HepG2 (cell line): ENCODE results near the gene ZCCHC3. TPM values are rescaled to one million over a fixed set of nuclear protein-coding genes. Genes with fewer than 3 reads are reported as not detected.

ENCODE experiments used
- GATAD2A ChIP-seq: IDR thresholded peaks from 2 replicates; pipeline ENCODE4 v1.6.1; 2016
- HOXA3 ChIP-seq: sonication (generic); formaldehyde crosslinking; IDR thresholded peaks from 2 replicates; pipeline ENCODE4 v1.5.0; 2020; ENCODE audit warnings: missing genetic modification reagents
- MAF1 ChIP-seq: sonication (generic); formaldehyde crosslinking; IDR thresholded peaks from 2 replicates; pipeline ENCODE4 v1.5.0; 2020; ENCODE audit warnings: missing genetic modification reagents, borderline replicate concordance
- PATZ1 ChIP-seq: sonication (generic); formaldehyde crosslinking; IDR thresholded peaks from 2 replicates; pipeline ENCODE4 v1.4.0; 2020; ENCODE audit warnings: missing genetic modification reagents
- POGZ ChIP-seq: sonication (generic); formaldehyde crosslinking; IDR thresholded peaks from 2 replicates; pipeline ENCODE4 v1.4.0; 2020; ENCODE audit warnings: mild to moderate bottlenecking, missing genetic modification reagents
- SIN3B ChIP-seq: fragments of 150-350 bp; IDR thresholded peaks from 2 replicates; pipeline ENCODE4 v1.6.1; 2014; ENCODE audit warnings: low read length
- TRIM22 ChIP-seq: fragments of 450-650 bp; IDR thresholded peaks from 2 replicates; pipeline ENCODE4 v1.6.1; 2017
- USF2 ChIP-seq, 2 experiments: sonication (generic) in 1 of 2; formaldehyde crosslinking in 1 of 2; IDR thresholded peaks; 2 replicates each; pipeline versions ENCODE4 v1.5.1 to v1.6.1; 2011 to 2020; ENCODE audit warnings: borderline replicate concordance in 1 of 2, low read depth in 1 of 2, low read length in 1 of 2, mild to moderate bottlenecking in 1 of 2, missing genetic modification reagents in 1 of 2, moderate library complexity in 1 of 2
- ZBTB4 ChIP-seq: sonication (generic); formaldehyde crosslinking; IDR thresholded peaks from 2 replicates; pipeline ENCODE4 v1.4.0; 2020; ENCODE audit warnings: missing genetic modification reagents, mild to moderate bottlenecking, borderline replicate concordance
- ZNF263 ChIP-seq: sonication (generic); formaldehyde crosslinking; IDR thresholded peaks from 2 replicates; pipeline ENCODE4 v1.4.0; 2020; ENCODE audit warnings: missing genetic modification reagents
- ZNF598 ChIP-seq: sonication (generic); formaldehyde crosslinking; IDR thresholded peaks from 2 replicates; pipeline ENCODE4 v1.5.1; 2020; ENCODE audit warnings: mild to moderate bottlenecking, missing genetic modification reagents, borderline replicate concordance
- polyA plus RNA-seq, 8 experiments: library from polyadenylated mRNA; depleted of rRNA in 3 of 8; stranded (reverse) in 7 of 8; unstranded in 1 of 8; fragments of >200 nt; fragmentation: Illumina TruSeq in 4 of 8; extraction: Trizol in 4 of 8; gene quantifications; 2 replicates each; pipeline versions ENCODE4 v1.2.1 to v1.2.3, GENCODE V29; 2011 to 2016; ENCODE audit warnings: low read depth in 4 of 8, missing spikeins in 1 of 8, mixed read lengths in 1 of 8; ENCODE audit not compliant: insufficient read depth in 1 of 8
- total RNA-seq, 5 experiments: library from RNA; depleted of rRNA; stranded (reverse); fragments of >200 nt; fragmentation: Illumina TruSeq; extraction: Trizol; gene quantifications; 2 replicates each; pipeline ENCODE4 v1.2.3, GENCODE V29; 2016; ENCODE audit warnings: low read depth in 1 of 5
- TF ChIP-seq, protein P1 (sequence below): sonication (generic); formaldehyde crosslinking; IDR thresholded peaks from 2 replicates; pipeline ENCODE4 v1.5.1; 2020; ENCODE audit warnings: mild to moderate bottlenecking, missing genetic modification reagents, borderline replicate concordance

Gene ZCCHC3
- total and polyA plus RNA-seq, 2 of the 13 experiments (the other 11 are each of a cell fraction or from before 2014, with no cell fraction given) = 46.6 to 63.0 TPM

- TF ChIP-seq, protein P1, sequence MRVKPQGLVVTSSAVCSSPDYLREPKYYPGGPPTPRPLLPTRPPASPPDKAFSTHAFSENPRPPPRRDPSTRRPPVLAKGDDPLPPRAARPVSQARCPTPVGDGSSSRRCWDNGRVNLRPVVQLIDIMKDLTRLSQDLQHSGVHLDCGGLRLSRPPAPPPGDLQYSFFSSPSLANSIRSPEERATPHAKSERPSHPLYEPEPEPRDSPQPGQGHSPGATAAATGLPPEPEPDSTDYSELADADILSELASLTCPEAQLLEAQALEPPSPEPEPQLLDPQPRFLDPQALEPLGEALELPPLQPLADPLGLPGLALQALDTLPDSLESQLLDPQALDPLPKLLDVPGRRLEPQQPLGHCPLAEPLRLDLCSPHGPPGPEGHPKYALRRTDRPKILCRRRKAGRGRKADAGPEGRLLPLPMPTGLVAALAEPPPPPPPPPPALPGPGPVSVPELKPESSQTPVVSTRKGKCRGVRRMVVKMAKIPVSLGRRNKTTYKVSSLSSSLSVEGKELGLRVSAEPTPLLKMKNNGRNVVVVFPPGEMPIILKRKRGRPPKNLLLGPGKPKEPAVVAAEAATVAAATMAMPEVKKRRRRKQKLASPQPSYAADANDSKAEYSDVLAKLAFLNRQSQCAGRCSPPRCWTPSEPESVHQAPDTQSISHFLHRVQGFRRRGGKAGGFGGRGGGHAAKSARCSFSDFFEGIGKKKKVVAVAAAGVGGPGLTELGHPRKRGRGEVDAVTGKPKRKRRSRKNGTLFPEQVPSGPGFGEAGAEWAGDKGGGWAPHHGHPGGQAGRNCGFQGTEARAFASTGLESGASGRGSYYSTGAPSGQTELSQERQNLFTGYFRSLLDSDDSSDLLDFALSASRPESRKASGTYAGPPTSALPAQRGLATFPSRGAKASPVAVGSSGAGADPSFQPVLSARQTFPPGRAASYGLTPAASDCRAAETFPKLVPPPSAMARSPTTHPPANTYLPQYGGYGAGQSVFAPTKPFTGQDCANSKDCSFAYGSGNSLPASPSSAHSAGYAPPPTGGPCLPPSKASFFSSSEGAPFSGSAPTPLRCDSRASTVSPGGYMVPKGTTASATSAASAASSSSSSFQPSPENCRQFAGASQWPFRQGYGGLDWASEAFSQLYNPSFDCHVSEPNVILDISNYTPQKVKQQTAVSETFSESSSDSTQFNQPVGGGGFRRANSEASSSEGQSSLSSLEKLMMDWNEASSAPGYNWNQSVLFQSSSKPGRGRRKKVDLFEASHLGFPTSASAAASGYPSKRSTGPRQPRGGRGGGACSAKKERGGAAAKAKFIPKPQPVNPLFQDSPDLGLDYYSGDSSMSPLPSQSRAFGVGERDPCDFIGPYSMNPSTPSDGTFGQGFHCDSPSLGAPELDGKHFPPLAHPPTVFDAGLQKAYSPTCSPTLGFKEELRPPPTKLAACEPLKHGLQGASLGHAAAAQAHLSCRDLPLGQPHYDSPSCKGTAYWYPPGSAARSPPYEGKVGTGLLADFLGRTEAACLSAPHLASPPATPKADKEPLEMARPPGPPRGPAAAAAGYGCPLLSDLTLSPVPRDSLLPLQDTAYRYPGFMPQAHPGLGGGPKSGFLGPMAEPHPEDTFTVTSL (CRISPR knock-in tag) = 0 out of 2 replicates have a peak, but pooled peaks have one; percentile 61
- no peak for TF ChIP-seq TRIM22
- peak; percentile 25; the same call in 1 of the 2 replicates for TF ChIP-seq HOXA3 (CRISPR knock-in tag)
- no peak for TF ChIP-seq ZBTB4 (CRISPR knock-in tag)
- 0 out of 2 replicates have a peak, but pooled peaks have one; percentile 7 for TF ChIP-seq GATAD2A
- peak; percentile 48 for TF ChIP-seq ZNF263 (CRISPR knock-in tag)
- TF ChIP-seq MAF1 (CRISPR knock-in tag) = no peak
- no peak; the same call in 1 of the 2 replicates for TF ChIP-seq SIN3B
- peak; percentile 57 for TF ChIP-seq PATZ1 (CRISPR knock-in tag)
- TF ChIP-seq POGZ (CRISPR knock-in tag) = peak; percentile 77
- no peak for TF ChIP-seq USF2 (IDR thresholded peaks at IDR 0.05; ENCODE audit: low read depth, low read length)
- peak; percentile 27 for TF ChIP-seq USF2 (CRISPR knock-in tag; IDR thresholded peaks at IDR 0.05; ENCODE audit: borderline replicate concordance)
- TF ChIP-seq ZNF598 (CRISPR knock-in tag) = peak; percentile 90; the same call in 1 of the 2 replicates
Measured at GRCh38 chr20:309841-310644, 12.7 kb downstream of the ZCCHC3 start (continued).
